Neuron (in vitro differentiated cells): ENCODE results near the gene DGUOK.

Source experiments
- H2AFZ ChIP-seq: one replicate; pipeline ENCODE4 v1.6.1; 2013; ENCODE audit warnings: low read depth, mild to moderate bottlenecking, inconsistent platforms, low read length, moderate library complexity
- H3K27me3 ChIP-seq: one replicate; pipeline ENCODE4 v1.6.1; 2013; ENCODE audit warnings: low read length; ENCODE audit not compliant: insufficient read depth
- H3K36me3 ChIP-seq: one replicate; pipeline ENCODE4 v1.6.1; 2013; ENCODE audit warnings: low read length; ENCODE audit not compliant: insufficient read depth
- H3K4me1 ChIP-seq: one replicate; pipeline ENCODE4 v1.6.1; 2013; ENCODE audit warnings: low read length; ENCODE audit not compliant: insufficient read depth
- H3K4me3 ChIP-seq: 2 replicates; pipeline ENCODE4 v1.5.1; 2013; ENCODE audit warnings: mild to moderate bottlenecking, low read length, moderate library complexity
- H3K9me3 ChIP-seq: one replicate; pipeline ENCODE4 v1.6.1; 2013; ENCODE audit warnings: low read length

Gene DGUOK

DNA sequence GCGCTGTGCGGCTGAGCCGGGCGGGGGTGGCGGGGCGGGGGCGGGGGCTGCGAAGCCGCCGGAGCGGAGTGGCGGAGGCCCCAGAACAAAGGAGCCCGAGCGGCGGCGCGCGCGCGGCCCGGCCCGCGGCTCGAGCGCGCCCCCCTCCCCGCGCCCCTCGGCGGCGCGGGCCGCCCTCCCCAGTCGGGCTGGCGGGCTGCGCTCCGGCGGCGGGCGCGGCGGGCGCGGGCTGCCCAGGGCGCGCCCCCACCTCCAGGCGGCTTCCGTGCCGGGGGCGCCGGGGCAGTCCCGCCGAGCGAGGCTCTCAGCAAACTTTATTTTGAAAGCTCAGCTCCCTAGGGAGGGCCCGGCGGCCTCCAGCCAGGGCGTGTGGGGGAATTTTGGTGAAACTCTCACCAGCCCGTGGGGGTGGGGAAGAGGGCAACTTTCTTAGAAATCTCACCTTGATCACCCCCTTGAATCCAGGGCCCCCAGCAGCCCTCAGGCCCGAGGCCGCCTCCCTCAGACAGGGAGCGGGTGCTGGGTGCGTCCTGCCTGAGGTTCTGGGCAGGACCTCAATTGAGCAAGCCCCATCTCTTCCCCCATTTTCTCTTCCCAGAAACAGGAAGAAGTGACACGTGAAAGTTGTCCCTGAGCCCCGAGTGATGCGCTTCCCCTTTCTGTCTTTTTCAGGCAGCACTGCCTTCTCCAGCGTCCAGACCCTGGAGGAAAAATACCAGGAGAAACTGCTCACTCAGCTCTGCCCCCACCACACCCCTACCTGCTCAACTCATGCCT is 58.8 kb downstream of the DGUOK start:
- Histone ChIP-seq H3K36me3 (peaks cover 33% of the 10 kb centered on the region), H3K4me1 (peaks cover 44% of the 10 kb centered on the region), H3K27me3 (no peaks in the 10 kb centered on the region), H3K4me3 (peak overlapping the region; percentile 59), H3K9me3 (no peaks in the 10 kb centered on the region), H2AFZ (no peak overlapping the region)

GRCh38 chr2:73986085-73986681 is 59.5 kb downstream of the DGUOK start:
- peak overlapping the region; percentile 59 for H3K4me3 ChIP-seq
- peaks cover 35% of the 10 kb centered on the region for H3K36me3 ChIP-seq
- no peaks in the 10 kb centered on the region for H3K9me3 ChIP-seq
- no peak overlapping the region for H2AFZ ChIP-seq
- peaks cover 43% of the 10 kb centered on the region for H3K4me1 ChIP-seq
- H3K27me3 ChIP-seq: no peaks in the 10 kb centered on the region

DNA sequence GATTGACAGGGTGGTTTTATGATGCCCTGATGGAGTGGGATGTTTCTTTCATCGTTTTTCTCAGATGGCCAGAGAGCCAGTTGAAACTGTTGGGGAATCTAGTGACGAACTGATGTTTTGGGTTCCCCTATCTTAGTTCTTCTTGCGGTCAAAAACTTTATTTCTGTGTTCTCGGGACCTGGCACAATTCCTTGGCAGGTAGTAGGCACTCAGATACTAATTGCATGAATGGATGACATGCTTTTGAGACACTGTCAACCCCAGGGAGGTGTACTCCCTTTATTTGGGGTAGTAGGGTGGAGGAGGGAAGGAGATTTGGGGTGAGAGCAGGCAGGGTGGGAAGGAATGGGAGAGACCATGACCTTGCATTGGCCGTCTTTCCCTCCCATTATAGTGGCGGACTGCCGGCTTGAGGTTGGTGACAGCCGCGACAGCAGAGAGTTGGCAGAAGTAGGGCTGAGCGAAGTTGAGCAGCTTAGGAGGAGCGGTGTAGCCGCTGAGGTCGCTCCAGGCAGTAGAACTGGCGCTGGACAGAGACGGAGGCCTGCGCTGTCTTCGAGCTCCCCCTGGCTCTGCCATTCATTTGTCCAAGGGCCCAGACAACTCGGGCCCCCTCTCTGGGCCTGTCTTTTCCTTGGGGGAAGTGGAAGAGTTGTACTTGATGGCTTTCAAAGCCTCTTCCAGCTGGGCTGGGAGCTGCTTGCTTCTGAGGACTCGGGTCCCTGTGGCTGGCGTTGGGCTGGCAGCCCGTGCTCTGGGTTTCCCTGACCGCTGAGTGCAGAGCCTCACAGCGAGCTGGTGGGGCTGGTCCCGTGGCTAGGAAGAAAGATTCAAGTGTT is 60.6 kb downstream of the DGUOK start:
- Histone ChIP-seq H3K4me1 (peaks cover 42% of the 10 kb centered on the region), H2AFZ (no peak overlapping the region), H3K27me3 (no peaks in the 10 kb centered on the region), H3K4me3 (peak overlapping the region; percentile 26), H3K36me3 (peaks cover 38% of the 10 kb centered on the region), H3K9me3 (peaks cover 3% of the 10 kb centered on the region)

DNA sequence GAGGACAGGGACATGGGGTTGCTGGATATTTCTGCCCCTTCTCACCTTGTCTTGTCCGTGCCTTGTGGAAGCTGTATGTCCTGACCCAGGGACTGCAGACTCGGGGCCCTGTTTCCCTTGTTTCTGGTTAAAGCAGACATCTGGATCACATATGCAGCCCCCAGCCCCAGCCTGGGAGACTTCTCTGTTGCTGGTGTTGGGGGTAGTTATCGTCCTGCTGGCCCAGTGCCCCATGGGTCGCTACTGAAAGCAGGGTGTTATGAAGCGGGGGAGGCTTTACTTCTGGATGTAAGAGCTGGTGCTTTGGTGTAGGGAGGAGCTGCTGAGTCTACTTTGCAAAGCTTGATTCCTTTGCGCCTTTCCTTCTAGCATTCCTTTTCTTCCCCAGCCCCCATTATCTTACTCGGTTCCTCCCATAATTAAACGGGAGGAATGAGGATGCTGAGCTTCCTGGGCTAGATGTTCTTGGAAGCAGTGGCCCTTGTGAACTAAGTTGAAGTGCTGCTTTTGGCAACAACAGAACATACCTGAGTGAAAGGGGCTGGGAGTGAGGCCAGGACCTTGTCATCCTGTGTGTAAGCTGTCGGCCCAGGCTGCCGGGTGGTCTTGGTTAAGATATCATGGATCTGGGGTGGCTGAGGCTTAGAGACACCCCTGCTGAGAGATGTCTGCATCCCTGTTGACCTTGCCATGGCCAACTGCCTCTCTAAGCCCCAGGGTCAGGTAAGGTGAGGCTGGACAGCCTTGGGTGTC is 61.4 kb downstream of the DGUOK start:
- Histone ChIP-seq H3K4me1 (peaks cover 42% of the 10 kb centered on the region), H3K9me3 (peaks cover 3% of the 10 kb centered on the region), H3K36me3 (peaks cover 42% of the 10 kb centered on the region), H2AFZ (no peak overlapping the region), H3K4me3 (peak overlapping the region; percentile 26), H3K27me3 (no peaks in the 10 kb centered on the region)

DNA sequence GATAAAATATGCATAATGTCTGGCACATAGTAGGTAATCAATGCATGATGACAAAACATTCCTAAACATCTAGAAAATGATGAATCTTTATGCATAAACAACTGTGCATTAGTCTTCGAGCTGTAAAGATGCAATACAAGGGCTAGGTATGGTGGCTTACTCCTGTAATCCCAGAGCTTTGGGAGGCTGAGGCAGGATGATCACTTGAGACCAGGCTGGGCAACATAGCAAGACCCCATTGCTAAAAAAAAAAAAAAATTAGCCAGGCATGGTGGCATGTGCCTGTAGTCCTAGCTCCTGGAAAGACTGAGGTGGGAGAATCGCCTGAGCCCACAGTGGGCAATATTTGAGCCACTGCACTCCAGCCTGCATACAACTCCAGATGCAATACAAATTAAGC is 63.3 kb downstream of the DGUOK start:
- Histone ChIP-seq H3K4me3 (no peak overlapping the region), H3K36me3 (peaks cover 44% of the 10 kb centered on the region), H3K9me3 (peaks cover 3% of the 10 kb centered on the region), H3K27me3 (no peaks in the 10 kb centered on the region), H3K4me1 (peaks cover 35% of the 10 kb centered on the region), H2AFZ (no peak overlapping the region)

DNA sequence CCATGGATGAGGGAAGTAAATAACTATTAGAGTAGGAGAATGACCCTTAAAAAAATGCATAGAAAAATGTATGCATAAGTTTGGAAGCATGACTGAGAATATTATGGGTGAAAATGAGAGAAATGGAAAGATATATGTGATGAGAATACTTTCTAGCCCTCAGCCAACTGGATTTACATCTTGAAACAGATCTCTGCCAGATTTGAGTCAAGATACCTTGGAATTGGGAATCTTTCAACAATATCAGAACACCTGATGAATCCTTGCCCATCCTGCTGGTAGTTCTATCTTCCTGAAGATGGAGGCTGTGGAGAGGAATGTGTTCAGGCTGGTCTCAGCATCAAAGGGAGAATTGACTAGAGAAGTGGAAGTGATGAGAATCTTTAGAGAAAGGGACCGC is 63.9 kb downstream of the DGUOK start:
- H3K27me3 ChIP-seq: no peaks in the 10 kb centered on the region
- peaks cover 35% of the 10 kb centered on the region for H3K4me1 ChIP-seq
- peaks cover 44% of the 10 kb centered on the region for H3K36me3 ChIP-seq
- H3K4me3 ChIP-seq: no peak overlapping the region
- peaks cover 3% of the 10 kb centered on the region for H3K9me3 ChIP-seq
- H2AFZ ChIP-seq: no peak overlapping the region

DNA sequence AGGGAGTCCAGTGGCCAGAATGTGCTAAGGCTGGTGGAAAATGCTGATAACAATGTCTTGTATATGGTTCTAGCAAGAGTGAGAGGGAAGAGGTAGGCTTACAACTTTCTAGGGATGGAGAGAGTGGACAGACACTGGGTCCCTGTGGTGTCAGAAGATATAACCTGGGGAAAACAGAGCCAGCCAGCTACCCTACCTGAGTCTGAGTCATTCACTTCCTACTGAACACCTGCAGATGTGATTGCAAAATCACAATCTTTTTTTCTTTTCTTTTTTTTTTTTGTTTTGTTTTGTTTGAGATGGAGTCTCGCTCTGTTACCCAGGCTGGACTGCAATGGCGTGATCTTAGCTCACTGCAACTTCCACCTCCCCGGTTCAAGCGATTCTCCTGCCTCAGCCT is 65.4 kb downstream of the DGUOK start:
- Histone ChIP-seq H2AFZ (no peak overlapping the region), H3K4me3 (no peak overlapping the region), H3K27me3 (no peaks in the 10 kb centered on the region), H3K4me1 (peaks cover 23% of the 10 kb centered on the region), H3K36me3 (peaks cover 34% of the 10 kb centered on the region), H3K9me3 (peaks cover 3% of the 10 kb centered on the region)

DNA sequence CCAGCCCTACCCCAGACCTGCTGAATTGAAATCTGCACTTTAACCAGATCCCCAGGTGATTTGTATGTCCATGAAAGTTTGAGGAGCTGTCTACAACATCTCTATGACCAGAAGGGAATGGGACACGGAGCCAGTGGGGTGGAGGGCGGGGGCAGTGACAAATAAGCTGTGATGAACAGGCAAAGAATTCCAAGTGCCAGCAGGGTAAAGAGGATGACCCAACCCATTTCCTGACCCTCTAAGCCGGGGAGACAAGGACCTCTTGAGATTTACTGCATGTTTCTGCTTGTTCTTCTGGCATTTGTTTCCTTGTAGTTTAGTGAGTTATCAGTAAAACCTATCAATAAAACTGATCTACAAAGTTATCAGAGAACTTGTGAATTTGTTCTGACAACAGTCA is 66.7 kb downstream of the DGUOK start:
- Histone ChIP-seq H3K4me3 (no peak overlapping the region), H3K27me3 (no peaks in the 10 kb centered on the region), H2AFZ (no peak overlapping the region)

GRCh38 chr2:73993778-73994177 is 67.1 kb downstream of the DGUOK start:
- H3K36me3 ChIP-seq: peaks cover 26% of the 10 kb centered on the region
- H2AFZ ChIP-seq: no peak overlapping the region
- H3K27me3 ChIP-seq: no peaks in the 10 kb centered on the region
- H3K4me3 ChIP-seq: no peak overlapping the region
- H3K4me1 ChIP-seq: peaks cover 24% of the 10 kb centered on the region
- peaks cover 3% of the 10 kb centered on the region for H3K9me3 ChIP-seq

More for the DNA sequence above, 66.7 kb downstream of the DGUOK start:
- Histone ChIP-seq H3K9me3 (peaks cover 3% of the 10 kb centered on the region), H3K36me3 (peaks cover 26% of the 10 kb centered on the region), H3K4me1 (peaks cover 23% of the 10 kb centered on the region)

- Histone ChIP-seq H3K36me3 (peaks cover 23% of the 10 kb centered on the region), H3K4me3 (no peak overlapping the region), H3K9me3 (peaks cover 3% of the 10 kb centered on the region), H3K4me1 (peaks cover 28% of the 10 kb centered on the region), H3K27me3 (no peaks in the 10 kb centered on the region), H2AFZ (no peak overlapping the region)
Measured at GRCh38 chr2:73994178-73994831, 67.6 kb downstream of the DGUOK start.

- Histone ChIP-seq H3K4me1 (peaks cover 41% of the 10 kb centered on the region), H3K36me3 (peaks cover 9% of the 10 kb centered on the region), H3K4me3 (no peak overlapping the region), H3K9me3 (peaks cover 3% of the 10 kb centered on the region), H2AFZ (no peak overlapping the region), H3K27me3 (no peaks in the 10 kb centered on the region)
Measured at GRCh38 chr2:73995810-73996209, 69.1 kb downstream of the DGUOK start.

DNA sequence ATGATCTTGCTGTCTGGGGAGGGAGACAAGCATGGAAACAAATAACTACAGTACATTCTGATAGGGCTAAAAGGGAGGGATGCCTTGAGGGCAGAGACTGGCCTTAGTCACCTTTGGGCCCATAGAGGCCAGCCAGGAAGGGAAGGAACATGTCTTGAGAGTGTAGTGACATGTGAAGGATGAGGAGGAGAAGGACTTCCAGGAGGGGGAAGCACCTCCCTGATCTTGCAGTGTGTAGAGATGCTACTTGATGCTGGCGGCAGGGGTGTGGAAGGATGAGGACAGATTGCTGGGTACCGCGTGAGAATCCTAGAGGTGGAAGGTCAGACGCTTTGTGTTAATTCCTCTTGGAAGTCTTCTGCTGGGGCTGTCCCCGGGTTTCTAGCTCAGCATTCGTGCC is 71.1 kb downstream of the DGUOK start:
- Histone ChIP-seq H2AFZ (no peak overlapping the region), H3K4me3 (no peak overlapping the region), H3K4me1 (peaks cover 55% of the 10 kb centered on the region), H3K9me3 (no peaks in the 10 kb centered on the region), H3K27me3 (no peaks in the 10 kb centered on the region), H3K36me3 (peaks cover 4% of the 10 kb centered on the region)
